ENCODE results near the gene FOCAD. TPM values are rescaled to one million over a fixed set of nuclear protein-coding genes. Genes with fewer than 3 reads are reported as not detected.

The FOCAD gene
- total RNA-seq, 2 donors from 2014 or later = 21.5 to 85.7 TPM

- no peak for DNase-seq
- Histone ChIP-seq H3K4me1 (no peaks in the 10 kb centered on the region), H3K36me3 (replicated peaks in 1 of 2; ENCODE audit: insufficient read depth in 1 of 2, low read depth in 2 of 2) (peaks cover 0 to 7% of the 10 kb centered on the region in 2 donors), H3K27me3 (no peaks in the 10 kb centered on the region), H3K4me3 (no peak overlapping the region), H3K27ac (no peak overlapping the region), H3K9me3 (no peaks in the 10 kb centered on the region)
- intact Hi-C loops (cut with DNase I) = no loop called here
- ATAC-seq = no peak
- TF ChIP-seq CTCF (IDR thresholded peaks at IDR 0.05) (no peak), POLR2A (IDR thresholded peaks at IDR 0.05) (no peak)
- WGBS, 2 donors = 93 to 97% methylated on average over 1 of the region's 1 CpG
Observed at GRCh38 chr9:20770947-20771346, 86.9 kb downstream of the FOCAD start.

GRCh38 chr9:20771729-20772128, 87.7 kb downstream of the FOCAD start:
- TF ChIP-seq CTCF (IDR thresholded peaks at IDR 0.05) (no peak), POLR2A (IDR thresholded peaks at IDR 0.05) (no peak)
- no peak overlapping the region for H3K4me3 ChIP-seq
- H3K27me3 ChIP-seq = no peaks in the 10 kb centered on the region
- WGBS, 2 donors = 97 to 98% methylated on average over 2 of the region's 2 CpGs
- H3K4me1 ChIP-seq = no peaks in the 10 kb centered on the region
- DNase-seq (no peak), ATAC-seq (no peak)
- peaks cover 0 to 6% of the 10 kb centered on the region in 2 donors for H3K36me3 ChIP-seq (replicated peaks in 1 of 2; ENCODE audit: insufficient read depth in 1 of 2, low read depth in 2 of 2)
- H3K9me3 ChIP-seq = no peaks in the 10 kb centered on the region
- no peak overlapping the region for H3K27ac ChIP-seq
- intact Hi-C loops (cut with DNase I) = no loop called here

GRCh38 chr9:20775683-20776082, 91.6 kb downstream of the FOCAD start:
- H3K27me3 ChIP-seq = no peaks in the 10 kb centered on the region
- H3K27ac ChIP-seq = no peak overlapping the region
- no peaks in the 10 kb centered on the region for H3K4me1 ChIP-seq
- TF ChIP-seq CTCF (IDR thresholded peaks at IDR 0.05) = no peak
- no peak for TF ChIP-seq POLR2A (IDR thresholded peaks at IDR 0.05)
- intact Hi-C loops (cut with DNase I) = no loop called here
- ATAC-seq (no peak), DNase-seq (no peak)
- no peak overlapping the region for H3K4me3 ChIP-seq
- H3K9me3 ChIP-seq = no peaks in the 10 kb centered on the region
- 91 to 97% methylated on average over 2 of the region's 2 CpGs for WGBS, 2 donors
- H3K36me3 ChIP-seq (replicated peaks in 1 of 2; ENCODE audit: insufficient read depth in 1 of 2, low read depth in 2 of 2) = no peaks in the 10 kb centered on the region

- intact Hi-C loops (cut with DNase I) = no loop called here
- TF ChIP-seq POLR2A (IDR thresholded peaks at IDR 0.05) (no peak), CTCF (IDR thresholded peaks at IDR 0.05) (no peak)
- Histone ChIP-seq H3K9me3 (no peaks in the 10 kb centered on the region), H3K4me3 (no peak overlapping the region), H3K36me3 (replicated peaks in 1 of 2; ENCODE audit: insufficient read depth in 1 of 2, low read depth in 2 of 2) (no peaks in the 10 kb centered on the region), H3K27ac (no peak overlapping the region), H3K4me1 (no peaks in the 10 kb centered on the region), H3K27me3 (no peaks in the 10 kb centered on the region)
- DNase-seq (no peak), ATAC-seq (no peak)
Observed at GRCh38 chr9:20781092-20781491, 97.0 kb downstream of the FOCAD start.

- Histone ChIP-seq H3K4me3 (no peak overlapping the region), H3K4me1 (no peaks in the 10 kb centered on the region), H3K9me3 (no peaks in the 10 kb centered on the region), H3K27ac (no peak overlapping the region), H3K27me3 (no peaks in the 10 kb centered on the region), H3K36me3 (replicated peaks in 1 of 2; ENCODE audit: insufficient read depth in 1 of 2, low read depth in 2 of 2) (no peaks in the 10 kb centered on the region)
- no peak for TF ChIP-seq POLR2A (IDR thresholded peaks at IDR 0.05)
- TF ChIP-seq CTCF (IDR thresholded peaks at IDR 0.05) = no peak
- ATAC-seq (no peak), DNase-seq (no peak)
- intact Hi-C loops (cut with DNase I) = no loop called here
- 93 to 97% methylated on average over 5 of the region's 5 CpGs for WGBS, 2 donors
Observed at GRCh38 chr9:20782289-20782688, 98.2 kb downstream of the FOCAD start.

Data from body of pancreas (tissue), 4 donors.